ENCODE results near the gene ACSL5.

GRCh38 chr10:112412696-112413095 is 38.8 kb downstream of the ACSL5 start:
- TF ChIP-seq CTCF (IDR thresholded peaks at IDR 0.05) (no peak), ZFX (IDR thresholded peaks at IDR 0.05; ENCODE audit: borderline replicate concordance) (no peak)

Measured in 22Rv1 (cell line).